ENCODE results near the gene YLPM1. TPM values are rescaled to one million over a fixed set of nuclear protein-coding genes. Genes with fewer than 3 reads are reported as not detected.

The YLPM1 gene, protein sequence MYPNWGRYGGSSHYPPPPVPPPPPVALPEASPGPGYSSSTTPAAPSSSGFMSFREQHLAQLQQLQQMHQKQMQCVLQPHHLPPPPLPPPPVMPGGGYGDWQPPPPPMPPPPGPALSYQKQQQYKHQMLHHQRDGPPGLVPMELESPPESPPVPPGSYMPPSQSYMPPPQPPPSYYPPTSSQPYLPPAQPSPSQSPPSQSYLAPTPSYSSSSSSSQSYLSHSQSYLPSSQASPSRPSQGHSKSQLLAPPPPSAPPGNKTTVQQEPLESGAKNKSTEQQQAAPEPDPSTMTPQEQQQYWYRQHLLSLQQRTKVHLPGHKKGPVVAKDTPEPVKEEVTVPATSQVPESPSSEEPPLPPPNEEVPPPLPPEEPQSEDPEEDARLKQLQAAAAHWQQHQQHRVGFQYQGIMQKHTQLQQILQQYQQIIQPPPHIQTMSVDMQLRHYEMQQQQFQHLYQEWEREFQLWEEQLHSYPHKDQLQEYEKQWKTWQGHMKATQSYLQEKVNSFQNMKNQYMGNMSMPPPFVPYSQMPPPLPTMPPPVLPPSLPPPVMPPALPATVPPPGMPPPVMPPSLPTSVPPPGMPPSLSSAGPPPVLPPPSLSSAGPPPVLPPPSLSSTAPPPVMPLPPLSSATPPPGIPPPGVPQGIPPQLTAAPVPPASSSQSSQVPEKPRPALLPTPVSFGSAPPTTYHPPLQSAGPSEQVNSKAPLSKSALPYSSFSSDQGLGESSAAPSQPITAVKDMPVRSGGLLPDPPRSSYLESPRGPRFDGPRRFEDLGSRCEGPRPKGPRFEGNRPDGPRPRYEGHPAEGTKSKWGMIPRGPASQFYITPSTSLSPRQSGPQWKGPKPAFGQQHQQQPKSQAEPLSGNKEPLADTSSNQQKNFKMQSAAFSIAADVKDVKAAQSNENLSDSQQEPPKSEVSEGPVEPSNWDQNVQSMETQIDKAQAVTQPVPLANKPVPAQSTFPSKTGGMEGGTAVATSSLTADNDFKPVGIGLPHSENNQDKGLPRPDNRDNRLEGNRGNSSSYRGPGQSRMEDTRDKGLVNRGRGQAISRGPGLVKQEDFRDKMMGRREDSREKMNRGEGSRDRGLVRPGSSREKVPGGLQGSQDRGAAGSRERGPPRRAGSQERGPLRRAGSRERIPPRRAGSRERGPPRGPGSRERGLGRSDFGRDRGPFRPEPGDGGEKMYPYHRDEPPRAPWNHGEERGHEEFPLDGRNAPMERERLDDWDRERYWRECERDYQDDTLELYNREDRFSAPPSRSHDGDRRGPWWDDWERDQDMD (N-terminal part only)
- polyA plus RNA-seq (2013, experiment 1 of 2): 35.9 TPM
- polyA plus RNA-seq (2013, experiment 2 of 2): 35.3 TPM

- peaks cover 11% of the 10 kb centered on the region for H3K4me1 ChIP-seq (ENCODE audit: control insufficient read depth, insufficient read depth, low read length, poor library complexity, severe bottlenecking)
- WGBS, 2 experiments (ENCODE audit: insufficient coverage in 2 of 2): 0% methylated on average over 56 to 71 of the region's 76 CpGs
- peaks cover 25% of the 10 kb centered on the region for H3K36me3 ChIP-seq (ENCODE audit: control insufficient read depth, insufficient read depth, low read length)
- H3K27ac ChIP-seq (ENCODE audit: low read depth, low read length, severe bottlenecking): peak within 1 kb of the TSS; percentile 88
- no peaks in the 10 kb centered on the region for H3K9me3 ChIP-seq (ENCODE audit: control insufficient read depth, low read length)
- peak within 1 kb of the TSS; percentile 94 for H3K4me3 ChIP-seq (ENCODE audit: extremely low read depth, insufficient read depth, low read length, poor library complexity, severe bottlenecking)
Measured at GRCh38 chr14:74762917-74763802, at the start of gene YLPM1. Gene YLPM1 (plus strand): TSS chr14:74763316. CDS start chr14:74763490, 174 bp downstream.

GRCh38 chr14:74713395-74713735 is 49.8 kb upstream of the YLPM1 start:
- peak overlapping the region; percentile 10 for H3K27ac ChIP-seq (ENCODE audit: low read depth, low read length, severe bottlenecking)
- H3K4me1 ChIP-seq (ENCODE audit: control insufficient read depth, insufficient read depth, low read length, poor library complexity, severe bottlenecking): peaks cover 2% of the 10 kb centered on the region
- peak overlapping the region; percentile 81 for H3K4me3 ChIP-seq (ENCODE audit: extremely low read depth, insufficient read depth, low read length, poor library complexity, severe bottlenecking)
- 5 to 8% methylated on average over 4 of the region's 6 CpGs for WGBS, 2 experiments (ENCODE audit: insufficient coverage in 2 of 2)
- no peaks in the 10 kb centered on the region for H3K9me3 ChIP-seq (ENCODE audit: control insufficient read depth, low read length)
- H3K36me3 ChIP-seq (ENCODE audit: control insufficient read depth, insufficient read depth, low read length): peaks cover 30% of the 10 kb centered on the region

- H3K9me3 ChIP-seq (ENCODE audit: control insufficient read depth, low read length): no peaks in the 10 kb centered on the region
- no peaks in the 10 kb centered on the region for H3K4me1 ChIP-seq (ENCODE audit: control insufficient read depth, insufficient read depth, low read length, poor library complexity, severe bottlenecking)
- H3K36me3 ChIP-seq (ENCODE audit: control insufficient read depth, insufficient read depth, low read length): peaks cover 74% of the 10 kb centered on the region
- no peak overlapping the region for H3K27ac ChIP-seq (ENCODE audit: low read depth, low read length, severe bottlenecking)
- H3K4me3 ChIP-seq (ENCODE audit: extremely low read depth, insufficient read depth, low read length, poor library complexity, severe bottlenecking): no peak overlapping the region
Measured at GRCh38 chr14:74720526-74720925, 42.6 kb upstream of the YLPM1 start.

- no peaks in the 10 kb centered on the region for H3K9me3 ChIP-seq (ENCODE audit: control insufficient read depth, low read length)
- H3K4me3 ChIP-seq (ENCODE audit: extremely low read depth, insufficient read depth, low read length, poor library complexity, severe bottlenecking): no peak overlapping the region
- no peaks in the 10 kb centered on the region for H3K4me1 ChIP-seq (ENCODE audit: control insufficient read depth, insufficient read depth, low read length, poor library complexity, severe bottlenecking)
- WGBS, 2 experiments (ENCODE audit: insufficient coverage in 2 of 2): 84 to 94% methylated on average over 2 of the region's 3 CpGs
- H3K36me3 ChIP-seq (ENCODE audit: control insufficient read depth, insufficient read depth, low read length): peaks cover 62% of the 10 kb centered on the region
- H3K27ac ChIP-seq (ENCODE audit: low read depth, low read length, severe bottlenecking): no peak overlapping the region
Measured at GRCh38 chr14:74723134-74723533, 40.0 kb upstream of the YLPM1 start.

GRCh38 chr14:74732387-74732786 is 30.7 kb upstream of the YLPM1 start:
- no peak overlapping the region for H3K4me3 ChIP-seq (ENCODE audit: extremely low read depth, insufficient read depth, low read length, poor library complexity, severe bottlenecking)
- H3K9me3 ChIP-seq (ENCODE audit: control insufficient read depth, low read length): no peaks in the 10 kb centered on the region
- H3K27ac ChIP-seq (ENCODE audit: low read depth, low read length, severe bottlenecking): no peak overlapping the region
- peaks cover 38% of the 10 kb centered on the region for H3K36me3 ChIP-seq (ENCODE audit: control insufficient read depth, insufficient read depth, low read length)
- no peaks in the 10 kb centered on the region for H3K4me1 ChIP-seq (ENCODE audit: control insufficient read depth, insufficient read depth, low read length, poor library complexity, severe bottlenecking)
- no CpG with 5 or more reads among the region's 2 CpGs for WGBS, 2 experiments (ENCODE audit: insufficient coverage in 2 of 2)

- H3K4me1 ChIP-seq (ENCODE audit: control insufficient read depth, insufficient read depth, low read length, poor library complexity, severe bottlenecking): no peaks in the 10 kb centered on the region
- H3K36me3 ChIP-seq (ENCODE audit: control insufficient read depth, insufficient read depth, low read length): peaks cover 44% of the 10 kb centered on the region
- no peak overlapping the region for H3K4me3 ChIP-seq (ENCODE audit: extremely low read depth, insufficient read depth, low read length, poor library complexity, severe bottlenecking)
- WGBS, 2 experiments (ENCODE audit: insufficient coverage in 2 of 2): 88 to 100% methylated on average over 1 to 2 of the region's 3 CpGs
- H3K27ac ChIP-seq (ENCODE audit: low read depth, low read length, severe bottlenecking): no peak overlapping the region
- H3K9me3 ChIP-seq (ENCODE audit: control insufficient read depth, low read length): no peaks in the 10 kb centered on the region
Measured at GRCh38 chr14:74733221-74733620, 29.9 kb upstream of the YLPM1 start.

DNA sequence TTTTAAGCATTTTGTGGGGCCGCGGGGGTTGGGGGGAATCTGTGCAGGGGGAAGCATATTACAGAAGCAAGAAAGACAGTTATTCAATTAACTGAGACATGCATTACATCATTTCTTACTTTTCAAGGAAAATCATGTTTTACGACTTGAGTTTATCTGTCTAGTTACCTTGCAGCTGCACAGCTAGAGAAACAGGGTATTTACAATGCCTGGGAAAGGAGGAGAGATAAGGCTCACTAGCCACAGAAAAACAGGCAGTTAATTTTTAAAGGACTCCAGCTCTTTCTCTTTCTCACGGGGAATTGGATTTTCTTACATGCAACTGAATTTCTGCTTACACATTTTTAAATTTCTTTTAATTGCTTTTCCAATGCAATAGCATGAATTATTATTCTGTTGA is 28.0 kb upstream of the YLPM1 start:
- Histone ChIP-seq H3K27ac (ENCODE audit: low read depth, low read length, severe bottlenecking) (no peak overlapping the region), H3K36me3 (ENCODE audit: control insufficient read depth, insufficient read depth, low read length) (peaks cover 50% of the 10 kb centered on the region), H3K4me1 (ENCODE audit: control insufficient read depth, insufficient read depth, low read length, poor library complexity, severe bottlenecking) (no peaks in the 10 kb centered on the region), H3K9me3 (ENCODE audit: control insufficient read depth, low read length) (no peaks in the 10 kb centered on the region), H3K4me3 (ENCODE audit: extremely low read depth, insufficient read depth, low read length, poor library complexity, severe bottlenecking) (no peak overlapping the region)
- WGBS, 2 experiments (ENCODE audit: insufficient coverage in 2 of 2): 100% methylated on average over 2 of the region's 4 CpGs; no CpG with 5 or more reads in 1 of the 2 experiments

GRCh38 chr14:74737753-74738325 is 25.3 kb upstream of the YLPM1 start:
- Histone ChIP-seq H3K27ac (ENCODE audit: low read depth, low read length, severe bottlenecking) (no peak overlapping the region), H3K9me3 (ENCODE audit: control insufficient read depth, low read length) (no peaks in the 10 kb centered on the region), H3K36me3 (ENCODE audit: control insufficient read depth, insufficient read depth, low read length) (peaks cover 40% of the 10 kb centered on the region), H3K4me1 (ENCODE audit: control insufficient read depth, insufficient read depth, low read length, poor library complexity, severe bottlenecking) (no peaks in the 10 kb centered on the region), H3K4me3 (ENCODE audit: extremely low read depth, insufficient read depth, low read length, poor library complexity, severe bottlenecking) (no peak overlapping the region)
- 88 to 90% methylated on average over 1 to 2 of the region's 4 CpGs for WGBS, 2 experiments (ENCODE audit: insufficient coverage in 2 of 2)

- 91 to 93% methylated on average over 5 to 6 of the region's 8 CpGs for WGBS, 2 experiments (ENCODE audit: insufficient coverage in 2 of 2)
- Histone ChIP-seq H3K36me3 (ENCODE audit: control insufficient read depth, insufficient read depth, low read length) (peaks cover 29% of the 10 kb centered on the region), H3K4me3 (ENCODE audit: extremely low read depth, insufficient read depth, low read length, poor library complexity, severe bottlenecking) (no peak overlapping the region), H3K27ac (ENCODE audit: low read depth, low read length, severe bottlenecking) (no peak overlapping the region), H3K9me3 (ENCODE audit: control insufficient read depth, low read length) (no peaks in the 10 kb centered on the region), H3K4me1 (ENCODE audit: control insufficient read depth, insufficient read depth, low read length, poor library complexity, severe bottlenecking) (no peaks in the 10 kb centered on the region)
Measured at GRCh38 chr14:74739293-74740030, 23.7 kb upstream of the YLPM1 start.
